GOT3 (cell line): ENCODE results near the gene ATAD3B.
"Not testable (repeated sequence)": the region's sequence is repeated elsewhere in the genome, so short reads cannot be mapped to it uniquely, and the experiment has no call there.

Experiments
- DNase-seq: peaks from one replicate; lab custom pipeline; 2025; ENCODE audit warnings: mixed read lengths; lab: John Stamatoyannopoulos, UW

Gene ATAD3B

DNA sequence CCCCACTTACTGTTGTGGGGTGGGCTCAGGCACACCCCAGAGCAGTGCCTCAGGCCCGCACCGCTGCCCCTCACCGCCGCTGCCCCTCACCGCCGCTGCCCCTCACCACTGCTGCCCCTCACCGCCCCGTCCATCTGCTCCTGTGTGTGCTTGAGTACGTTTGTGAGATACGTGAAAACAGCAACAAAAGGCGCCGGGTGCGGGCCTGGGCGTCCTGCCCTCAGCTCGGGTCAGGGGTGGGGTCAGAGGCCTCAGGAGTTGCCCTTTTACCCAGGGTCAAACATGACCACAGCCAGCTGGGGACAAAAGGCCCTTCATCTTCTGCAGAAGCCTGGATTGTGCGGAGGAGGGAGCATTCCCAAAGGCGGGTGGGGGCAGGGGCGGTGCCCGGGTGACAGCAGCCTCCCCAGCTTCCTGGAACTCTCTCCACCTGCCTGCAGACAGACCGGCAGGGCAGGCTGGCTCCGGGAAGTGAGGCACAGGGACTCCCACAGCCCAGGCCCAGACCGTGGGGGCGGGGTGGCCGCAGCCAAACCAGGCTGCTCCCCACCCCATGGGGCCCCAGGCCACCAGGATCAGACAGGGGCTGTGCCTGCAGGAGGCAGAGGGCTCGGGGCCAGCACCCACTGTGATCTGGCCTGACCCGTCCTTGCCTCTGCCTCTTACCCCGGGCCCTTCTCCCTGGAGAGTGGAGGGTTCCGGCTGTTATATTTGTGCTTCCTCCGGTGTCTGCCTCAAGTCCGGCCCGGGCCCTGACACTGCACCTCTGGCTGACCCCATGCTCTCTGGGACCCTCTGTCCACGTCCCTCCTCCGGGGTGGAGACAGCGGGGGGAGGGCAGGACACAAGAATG lies 38.4 kb upstream of the ATAD3B start:
- no peak for DNase-seq

GRCh38 chr1:1433804-1434130 lies 37.8 kb upstream of the ATAD3B start:
- no peak for DNase-seq

DNA sequence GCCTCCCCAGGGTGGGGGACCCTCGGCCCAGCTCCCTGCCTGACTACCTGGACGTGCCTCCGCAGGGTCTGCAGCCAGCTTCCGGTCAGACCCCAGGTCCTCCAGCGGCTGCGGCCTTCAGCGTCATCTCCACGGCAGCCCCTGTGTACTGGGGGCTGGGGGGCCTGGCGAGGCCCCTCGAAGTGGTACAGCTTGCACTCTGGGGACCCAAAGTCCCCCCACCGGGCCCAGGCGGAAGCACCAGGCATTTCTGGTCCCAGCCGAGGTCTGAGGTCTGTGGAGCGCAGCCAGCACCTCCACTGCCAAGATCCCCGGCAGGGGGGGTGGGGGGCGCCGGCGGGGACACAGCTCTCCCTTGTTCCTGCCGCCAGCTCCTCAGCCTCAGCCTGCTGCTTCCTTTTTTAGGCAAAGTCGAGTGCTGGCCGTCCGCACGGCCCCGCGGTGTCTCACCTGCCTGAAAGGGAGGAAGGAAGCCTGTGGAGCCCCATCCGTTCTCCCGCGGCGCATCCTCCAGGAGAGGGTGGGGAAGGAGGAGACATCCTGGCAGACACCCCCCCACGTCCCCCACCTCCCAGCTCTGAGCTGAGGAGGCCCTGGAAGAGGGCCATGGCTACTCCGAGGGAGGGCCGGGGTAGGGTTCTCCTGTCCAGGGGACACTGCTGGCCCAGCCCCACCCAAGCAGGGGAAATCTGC lies 37.3 kb upstream of the ATAD3B start:
- no peak for DNase-seq

DNA sequence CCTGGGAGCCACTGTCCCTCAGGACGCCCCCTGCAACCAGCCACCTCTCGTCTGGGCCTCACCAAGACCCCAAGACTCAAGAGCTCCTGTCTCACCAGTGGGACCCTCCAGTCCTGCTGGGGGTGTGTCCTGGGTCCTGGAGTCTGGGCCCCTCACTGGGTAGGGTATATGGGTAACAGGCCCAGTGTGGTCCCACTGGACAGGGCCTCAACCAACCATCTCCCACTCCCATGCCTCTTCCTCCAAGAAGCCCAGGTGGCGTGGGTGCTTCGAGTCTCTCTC lies 36.8 kb upstream of the ATAD3B start:
- DNase-seq = no peak

- no peak for DNase-seq
Measured at GRCh38 chr1:1435106-1435903, 36.3 kb upstream of the ATAD3B start, which contains the start of gene VWA1. Gene VWA1 (plus strand): TSS chr1:1435690. CDS start chr1:1435749, 59 bp downstream.

- DNase-seq = no peak
Measured at GRCh38 chr1:1435911-1436629, 35.5 kb upstream of the ATAD3B start.

- DNase-seq = no peak
Measured at GRCh38 chr1:1436630-1437032, 34.9 kb upstream of the ATAD3B start.

DNA sequence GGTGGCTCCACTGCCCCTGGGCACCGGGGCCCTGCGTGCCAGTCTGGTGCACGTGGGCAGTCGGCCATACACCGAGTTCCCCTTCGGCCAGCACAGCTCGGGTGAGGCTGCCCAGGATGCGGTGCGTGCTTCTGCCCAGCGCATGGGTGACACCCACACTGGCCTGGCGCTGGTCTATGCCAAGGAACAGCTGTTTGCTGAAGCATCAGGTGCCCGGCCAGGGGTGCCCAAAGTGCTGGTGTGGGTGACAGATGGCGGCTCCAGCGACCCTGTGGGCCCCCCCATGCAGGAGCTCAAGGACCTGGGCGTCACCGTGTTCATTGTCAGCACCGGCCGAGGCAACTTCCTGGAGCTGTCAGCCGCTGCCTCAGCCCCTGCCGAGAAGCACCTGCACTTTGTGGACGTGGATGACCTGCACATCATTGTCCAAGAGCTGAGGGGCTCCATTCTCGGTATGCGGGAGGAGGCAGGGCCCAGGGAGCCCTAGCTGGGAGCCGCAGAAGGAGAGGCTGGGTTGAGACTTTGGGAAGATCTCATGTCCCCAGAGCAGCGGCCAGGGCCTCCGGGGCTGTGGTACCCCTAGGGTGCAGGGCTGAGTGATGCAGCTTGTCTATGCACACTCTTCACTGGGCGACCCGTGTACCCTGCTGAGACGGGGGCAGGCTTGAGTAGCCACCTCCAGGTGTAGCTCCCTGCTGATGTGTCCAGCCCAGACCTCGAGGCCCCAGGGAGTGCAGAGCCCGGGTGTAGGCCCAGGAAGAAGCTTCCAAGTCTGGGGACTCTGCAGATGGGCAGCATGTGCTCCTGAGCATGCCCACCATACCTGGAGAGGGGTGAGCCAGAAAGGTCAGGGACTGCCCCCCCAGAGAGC lies 34.3 kb upstream of the ATAD3B start:
- no peak for DNase-seq

- no peak for DNase-seq
Measured at GRCh38 chr1:1437904-1438376, 33.6 kb upstream of the ATAD3B start.

DNA sequence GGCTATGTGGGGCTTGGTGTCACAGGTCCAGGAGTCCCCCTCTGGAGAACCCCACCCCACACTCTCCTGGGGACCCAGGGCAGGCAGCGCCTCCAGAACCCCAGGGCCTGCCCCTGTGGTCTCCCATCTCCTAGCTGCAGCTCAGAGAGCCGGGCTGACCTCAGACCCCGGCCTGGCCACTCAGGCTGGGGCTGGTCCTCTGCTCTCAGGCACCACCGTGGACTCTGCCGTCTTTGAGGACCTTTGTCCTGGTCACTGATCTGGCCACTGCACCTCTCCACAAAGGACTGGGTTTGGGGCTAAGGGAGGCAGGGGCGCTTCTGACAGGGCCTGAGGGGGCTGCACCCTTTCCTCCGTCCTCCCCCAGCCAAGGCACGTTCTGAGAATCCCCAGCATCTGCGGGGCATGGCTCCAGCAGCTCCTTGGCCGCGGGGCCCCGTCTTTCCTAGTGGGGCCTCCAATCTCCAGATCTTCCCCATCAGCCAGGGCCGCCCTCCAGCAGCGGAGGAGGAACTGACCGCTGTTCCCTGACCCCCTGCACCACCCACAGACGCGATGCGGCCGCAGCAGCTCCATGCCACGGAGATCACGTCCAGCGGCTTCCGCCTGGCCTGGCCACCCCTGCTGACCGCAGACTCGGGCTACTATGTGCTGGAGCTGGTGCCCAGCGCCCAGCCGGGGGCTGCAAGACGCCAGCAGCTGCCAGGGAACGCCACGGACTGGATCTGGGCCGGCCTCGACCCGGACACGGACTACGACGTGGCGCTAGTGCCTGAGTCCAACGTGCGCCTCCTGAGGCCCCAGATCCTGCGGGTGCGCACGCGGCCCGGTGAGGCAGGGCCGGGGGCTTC lies 32.8 kb upstream of the ATAD3B start:
- DNase-seq = no peak

- DNase-seq = no peak
Measured at GRCh38 chr1:1439546-1440261, 31.9 kb upstream of the ATAD3B start.

- DNase-seq = no peak
Measured at GRCh38 chr1:1440262-1441001, 31.1 kb upstream of the ATAD3B start.

DNA sequence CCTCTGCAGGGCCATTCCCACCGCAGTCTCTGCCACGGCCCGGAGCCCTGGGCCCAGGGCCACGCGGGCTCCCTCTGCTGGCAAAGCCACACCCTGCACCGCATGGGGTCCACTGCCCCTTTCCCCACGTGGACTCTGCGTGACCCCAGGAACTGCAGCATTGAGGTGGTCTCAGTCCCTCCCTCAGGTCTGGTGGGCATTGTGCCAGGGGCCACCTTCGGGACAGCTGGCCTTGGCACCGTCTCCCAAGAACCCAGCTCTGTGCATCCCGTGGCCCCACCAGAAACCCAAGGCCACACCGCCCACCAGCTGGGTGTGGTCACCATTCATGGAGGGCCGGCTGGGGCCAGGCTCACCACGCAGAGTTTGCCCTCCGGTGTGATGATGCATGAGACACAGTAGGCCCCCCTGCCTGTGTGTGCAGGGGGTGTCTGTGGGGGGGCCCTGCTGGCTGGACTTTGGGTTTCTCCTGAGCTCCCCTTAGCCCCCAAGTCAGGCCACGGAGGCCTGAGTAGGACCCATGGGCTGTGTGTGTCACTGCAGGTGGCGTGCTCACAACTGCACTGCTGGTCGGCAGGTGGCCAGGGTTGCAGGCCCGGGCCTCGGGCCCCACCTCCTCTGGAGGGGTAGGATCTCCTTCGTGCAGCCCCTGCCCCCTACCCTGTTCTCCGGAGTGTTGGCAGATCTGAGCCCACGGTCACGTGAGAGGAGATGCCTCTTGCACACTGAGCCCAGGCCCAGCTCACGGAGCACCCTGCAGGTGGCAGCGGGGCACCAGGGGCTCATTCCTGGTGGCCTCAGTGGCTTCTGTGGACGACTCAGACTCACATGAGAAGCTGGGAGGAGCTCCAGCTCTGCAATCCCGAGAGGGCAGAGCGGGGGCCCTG lies 30.3 kb upstream of the ATAD3B start:
- peak; percentile 20 for DNase-seq

GRCh38 chr1:1442069-1442770 lies 29.3 kb upstream of the ATAD3B start:
- no peak for DNase-seq

GRCh38 chr1:1446631-1447030 lies 24.9 kb upstream of the ATAD3B start:
- DNase-seq = not testable (repeated sequence)

DNA sequence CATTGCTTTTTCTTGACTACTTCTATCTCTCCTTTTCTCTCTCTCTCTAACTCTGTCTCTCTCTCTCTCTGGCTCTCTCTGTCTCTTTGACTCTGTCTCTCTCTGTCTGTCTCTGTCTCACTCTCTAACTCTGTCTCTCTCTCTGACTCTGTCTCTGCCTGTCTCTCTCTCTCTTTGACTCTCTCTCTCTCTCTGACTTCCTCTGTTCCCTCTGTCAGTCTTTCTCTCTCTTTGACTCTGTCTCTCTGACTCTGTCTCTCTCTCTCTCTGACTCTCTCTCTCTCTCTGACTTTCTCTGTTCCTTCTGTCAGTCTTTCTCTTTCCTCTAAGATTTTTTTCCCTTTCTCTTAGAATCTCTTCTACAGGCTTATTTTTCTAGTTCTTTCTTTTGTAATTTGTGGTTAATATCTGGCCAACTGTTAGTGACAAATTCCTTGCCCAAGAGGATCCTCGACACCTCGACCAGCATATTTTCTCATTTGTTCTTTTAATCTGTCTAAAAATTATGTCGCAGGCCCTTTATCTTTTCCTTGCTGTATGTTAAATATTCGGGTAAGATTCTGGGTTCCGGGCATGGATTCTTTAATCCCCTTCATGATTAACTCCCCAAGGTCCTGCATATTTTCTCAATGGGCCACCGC lies 22.3 kb upstream of the ATAD3B start, which contains the start of gene ATAD3C:
TSS of gene ATAD3C (plus strand) at position 591 of the 641 bp plus-strand sequence. CDS start 995 bp downstream, outside the sequence.
- no peak for DNase-seq
